ENCODE data around the gene STK11.

The STK11 gene

GRCh38 chr19:1234051-1234954, 28.7 kb downstream of the STK11 start:
- no peak for DNase-seq (ENCODE audit: low read depth)
- no peak overlapping the region for H3K4me3 ChIP-seq (ENCODE audit: low read depth, low read length)
- no peak for TF ChIP-seq MYC (IDR thresholded peaks at IDR 0.05; ENCODE audit: low read depth, low read length)
- TF ChIP-seq POLR2A (IDR thresholded peaks at IDR 0.05; ENCODE audit: extremely low read depth, insufficient read length): no peak
- no peak for TF ChIP-seq CTCF (IDR thresholded peaks at IDR 0.05; ENCODE audit: low read depth, low read length)
- no peak for TF ChIP-seq MAX (IDR thresholded peaks at IDR 0.05; ENCODE audit: low read depth, low read length)

GRCh38 chr19:1234955-1235380, 29.4 kb downstream of the STK11 start:
- TF ChIP-seq CTCF (IDR thresholded peaks at IDR 0.05; ENCODE audit: low read depth, low read length): no peak
- no peak for TF ChIP-seq POLR2A (IDR thresholded peaks at IDR 0.05; ENCODE audit: extremely low read depth, insufficient read length)
- no peak for TF ChIP-seq MAX (IDR thresholded peaks at IDR 0.05; ENCODE audit: low read depth, low read length)
- TF ChIP-seq MYC (IDR thresholded peaks at IDR 0.05; ENCODE audit: low read depth, low read length): no peak
- H3K4me3 ChIP-seq (ENCODE audit: low read depth, low read length): no peak overlapping the region

GRCh38 chr19:1235625-1236538, 30.3 kb downstream of the STK11 start:
- DNase-seq (ENCODE audit: low read depth): no peak
- no peak for TF ChIP-seq MYC (IDR thresholded peaks at IDR 0.05; ENCODE audit: low read depth, low read length)
- no peak for TF ChIP-seq MAX (IDR thresholded peaks at IDR 0.05; ENCODE audit: low read depth, low read length)
- TF ChIP-seq CTCF (IDR thresholded peaks at IDR 0.05; ENCODE audit: low read depth, low read length): no peak
- TF ChIP-seq POLR2A (IDR thresholded peaks at IDR 0.05; ENCODE audit: extremely low read depth, insufficient read length): no peak
- H3K4me3 ChIP-seq (ENCODE audit: low read depth, low read length): no peak overlapping the region

More at GRCh38 chr19:1234955-1235380, 29.4 kb downstream of the STK11 start:
- DNase-seq (ENCODE audit: low read depth): no peak

GRCh38 chr19:1236576-1236975, 31.0 kb downstream of the STK11 start:
- no peak for DNase-seq (ENCODE audit: low read depth)
- TF ChIP-seq CTCF (IDR thresholded peaks at IDR 0.05; ENCODE audit: low read depth, low read length): no peak
- TF ChIP-seq MYC (IDR thresholded peaks at IDR 0.05; ENCODE audit: low read depth, low read length): no peak
- no peak for TF ChIP-seq MAX (IDR thresholded peaks at IDR 0.05; ENCODE audit: low read depth, low read length)
- TF ChIP-seq POLR2A (IDR thresholded peaks at IDR 0.05; ENCODE audit: extremely low read depth, insufficient read length): no peak
- no peak overlapping the region for H3K4me3 ChIP-seq (ENCODE audit: low read depth, low read length)

- H3K4me3 ChIP-seq (ENCODE audit: low read depth, low read length): no peak overlapping the region
- no peak for TF ChIP-seq MAX (IDR thresholded peaks at IDR 0.05; ENCODE audit: low read depth, low read length)
- DNase-seq (ENCODE audit: low read depth): no peak
Observed at GRCh38 chr19:1237027-1237659, 31.6 kb downstream of the STK11 start.

Data from NB4 (cell line).